ENCODE results near the gene OMD.

Gene OMD

DNA sequence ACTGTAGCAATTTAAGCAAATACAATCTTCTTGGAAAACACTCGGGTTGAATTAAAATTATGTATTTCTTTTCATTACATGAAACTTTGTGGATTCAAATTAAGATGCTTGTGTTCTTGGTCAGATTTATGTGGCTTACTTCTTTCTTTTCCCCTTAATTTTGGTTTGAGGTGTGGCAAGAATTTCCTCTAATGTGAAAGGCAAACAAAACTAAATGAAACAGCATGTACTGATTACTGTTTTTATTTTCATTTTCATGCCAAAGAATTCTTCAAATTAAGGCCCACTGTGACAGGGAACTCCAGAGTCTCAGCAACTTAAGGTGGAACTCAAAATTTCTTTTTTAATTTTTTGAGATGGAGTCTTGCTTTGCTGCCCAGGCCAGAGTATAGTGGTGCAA is at the start of gene OMD:
Gene OMD, minus strand, starts transcription at position 132 of the 400 bp plus-strand sequence. CDS start 6,913 bp downstream, outside the sequence.
- no peak for DNase-seq (ENCODE audit: low read depth in 1 of 2, low spot score in 1 of 2)

DNA sequence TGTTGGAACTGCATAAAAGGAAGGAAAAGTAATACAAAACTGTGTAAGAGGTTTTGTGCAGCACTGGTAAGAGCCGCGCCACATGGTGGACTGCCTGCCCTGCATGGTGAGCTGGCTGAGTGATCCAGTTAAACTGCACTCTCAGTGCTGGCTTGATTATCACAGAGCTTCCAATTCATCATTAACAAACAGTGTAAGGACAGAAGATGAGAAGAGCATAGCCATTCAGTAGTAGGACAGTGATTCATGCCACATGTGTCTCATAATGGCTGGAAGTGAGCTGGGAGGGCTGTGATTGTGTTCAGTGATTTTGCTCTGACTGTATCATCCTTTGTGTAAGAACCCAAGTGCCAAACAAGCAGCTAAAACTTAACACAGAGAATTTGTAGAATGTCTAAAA is 43.9 kb upstream of the OMD start:
- no peak for DNase-seq (ENCODE audit: low read depth in 1 of 2, low spot score in 1 of 2)

GRCh38 chr9:92467511-92467910 is 43.2 kb upstream of the OMD start:
- no peak for DNase-seq (ENCODE audit: low read depth in 1 of 2, low spot score in 1 of 2)

- no peak for DNase-seq (ENCODE audit: low read depth in 1 of 2, low spot score in 1 of 2)
Observed at GRCh38 chr9:92467041-92467440, 42.8 kb upstream of the OMD start.

DNA sequence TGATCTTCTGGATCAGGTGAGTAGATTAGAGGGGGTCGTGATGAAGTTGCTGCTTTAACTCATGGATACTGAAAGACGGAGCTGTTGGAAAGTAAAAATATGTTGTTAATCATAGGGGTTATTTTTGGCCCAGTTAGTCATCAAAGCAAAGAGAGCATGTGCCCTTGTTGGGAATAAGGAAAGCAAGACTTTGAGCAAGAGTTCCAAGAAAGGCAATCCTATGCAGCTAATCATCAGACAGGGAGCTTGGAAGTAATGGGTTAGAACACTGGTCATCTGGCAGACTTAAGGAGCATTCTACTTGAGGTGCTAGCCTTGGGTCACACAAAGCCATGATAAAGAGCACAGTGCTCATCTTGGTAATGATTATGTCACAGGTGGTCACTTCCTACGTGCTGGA is 39.7 kb upstream of the OMD start:
- DNase-seq (ENCODE audit: low read depth in 1 of 2, low spot score in 1 of 2) = no peak

- no peak for DNase-seq (ENCODE audit: low read depth in 1 of 2, low spot score in 1 of 2)
Observed at GRCh38 chr9:92463387-92463786, 39.1 kb upstream of the OMD start.

GRCh38 chr9:92457576-92457975 is 33.3 kb upstream of the OMD start:
- no peak for DNase-seq (ENCODE audit: low read depth in 1 of 2, low spot score in 1 of 2)

DNA sequence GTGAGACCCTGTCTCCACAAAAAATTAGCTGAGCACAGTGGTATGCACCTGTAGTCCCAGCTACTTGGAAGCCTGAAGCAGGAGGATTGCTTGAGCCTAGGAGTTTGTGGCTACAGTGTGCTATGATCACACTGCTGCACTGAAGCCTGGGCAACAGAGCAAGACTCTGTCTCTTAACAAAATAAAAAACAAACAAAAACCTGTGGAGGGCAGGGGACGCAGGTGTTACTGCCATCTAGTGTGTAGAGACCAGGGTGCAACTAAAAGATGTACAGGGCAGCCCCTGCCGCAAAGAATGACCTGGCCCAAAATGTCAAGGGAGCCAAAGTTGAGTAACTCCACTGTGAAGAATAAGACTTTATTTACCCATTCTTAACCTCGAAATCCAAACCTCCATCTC is 30.9 kb upstream of the OMD start:
- no peak for DNase-seq (ENCODE audit: low read depth in 1 of 2, low spot score in 1 of 2)

DNA sequence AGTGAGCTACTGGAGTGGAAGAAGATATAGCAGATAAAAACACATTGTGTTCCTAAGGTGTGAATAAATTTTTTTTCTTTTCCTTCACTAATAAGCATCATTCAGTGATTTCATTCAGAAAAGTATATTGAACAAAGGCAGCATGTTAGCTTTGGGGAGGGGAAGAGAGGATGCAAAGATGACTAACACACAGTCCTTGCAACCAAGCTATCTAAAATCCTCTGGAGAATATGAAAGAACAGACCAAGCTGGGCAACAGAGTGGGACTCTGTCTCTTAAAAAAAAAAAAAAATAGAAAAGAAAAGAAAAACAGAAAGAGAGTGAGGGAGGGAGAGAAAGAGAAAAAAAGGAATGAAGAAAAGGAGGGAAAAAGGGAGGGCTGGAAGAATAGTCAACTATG is 22.3 kb upstream of the OMD start:
- no peak for DNase-seq (ENCODE audit: low read depth in 1 of 2, low spot score in 1 of 2)

GRCh38 chr9:92444841-92445240 is 20.6 kb upstream of the OMD start:
- DNase-seq (ENCODE audit: low read depth in 1 of 2, low spot score in 1 of 2) = no peak

- DNase-seq (ENCODE audit: low read depth in 1 of 2, low spot score in 1 of 2) = no peak
Observed at GRCh38 chr9:92440751-92441046, 16.4 kb upstream of the OMD start.

GRCh38 chr9:92439921-92440750 is 15.9 kb upstream of the OMD start:
- no peak for DNase-seq (ENCODE audit: low read depth in 1 of 2, low spot score in 1 of 2)

- no peak for DNase-seq (ENCODE audit: low read depth in 1 of 2, low spot score in 1 of 2)
Observed at GRCh38 chr9:92438900-92439526, 14.7 kb upstream of the OMD start.

GRCh38 chr9:92435263-92435662 is 11.0 kb upstream of the OMD start:
- DNase-seq (ENCODE audit: low read depth in 1 of 2, low spot score in 1 of 2) = no peak

- DNase-seq (ENCODE audit: low read depth in 1 of 2, low spot score in 1 of 2) = no peak
Observed at GRCh38 chr9:92432972-92433548, 8.8 kb upstream of the OMD start.

DNA sequence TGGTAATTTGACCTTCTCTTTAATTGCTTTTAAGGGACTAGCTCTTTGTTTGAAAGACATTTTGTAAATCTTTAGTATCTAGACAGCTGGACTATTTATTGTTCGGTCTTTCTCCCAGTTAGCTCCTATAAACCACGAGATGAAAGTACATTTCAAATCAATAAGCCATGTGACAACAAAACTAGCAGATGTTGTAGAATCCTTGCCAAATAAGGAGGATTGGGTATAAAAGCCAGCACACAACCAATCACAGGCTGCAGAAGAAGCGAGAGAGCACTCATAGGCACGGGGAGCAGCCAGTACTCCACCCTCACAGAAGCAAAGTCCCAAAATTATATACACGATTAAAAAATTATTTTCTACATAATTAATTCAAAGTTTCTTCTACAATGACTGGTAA is 8.1 kb upstream of the OMD start:
- no peak for DNase-seq (ENCODE audit: low read depth in 1 of 2, low spot score in 1 of 2)

GRCh38 chr9:92429836-92430235 is 5.6 kb upstream of the OMD start:
- DNase-seq (ENCODE audit: low read depth in 1 of 2, low spot score in 1 of 2) = no peak

- DNase-seq (ENCODE audit: low read depth in 1 of 2, low spot score in 1 of 2) = no peak
Observed at GRCh38 chr9:92426501-92427145, 2.4 kb upstream of the OMD start.

- DNase-seq (ENCODE audit: low read depth in 1 of 2, low spot score in 1 of 2) = no peak
Observed at GRCh38 chr9:92425474-92425873, 1.2 kb upstream of the OMD start.

DNA sequence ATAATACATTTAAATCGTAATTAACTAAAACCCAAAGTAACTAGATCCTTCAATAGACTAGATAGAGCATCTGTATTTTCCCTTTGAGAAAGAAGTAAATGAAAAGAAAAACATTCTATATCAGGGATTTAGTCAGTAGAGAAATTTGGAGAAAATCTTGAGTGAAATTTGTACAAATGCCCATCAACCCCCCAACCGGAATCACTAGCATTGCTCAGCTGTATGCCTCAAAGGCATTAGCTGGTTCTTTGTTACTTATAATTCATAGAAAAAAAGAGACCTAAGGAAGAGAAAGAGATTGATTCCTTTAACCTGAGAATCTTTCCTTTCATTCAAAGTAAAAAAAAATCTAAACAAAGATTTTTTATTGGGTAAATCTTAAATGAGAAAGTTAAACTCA is 659 bp downstream of the OMD start:
- DNase-seq (ENCODE audit: low read depth in 1 of 2, low spot score in 1 of 2) = no peak

- DNase-seq (ENCODE audit: low read depth in 1 of 2, low spot score in 1 of 2) = no peak
Observed at GRCh38 chr9:92422611-92423338, 1.5 kb downstream of the OMD start.
